Inflammatory macrophage (primary cell): ENCODE data around the gene MAGEA4.
"Not testable (repeated sequence)": the region's sequence is repeated elsewhere in the genome, so short reads cannot be mapped to it uniquely, and the experiment has no call there.

ENCODE experiments used
- DNase-seq, 2 donors: peaks; one replicate each; pipeline ENCODE4 v3.0.0-alpha.2; 2020 to 2022
- total RNA-seq, 18 experiments: gene quantifications; one replicate each; lab custom pipeline; 2026; ENCODE audit warnings: mixed read lengths in 6 of 18, inconsistent platforms in 2 of 18; lab: John Stamatoyannopoulos, UW

MAGEA4 gene, protein sequence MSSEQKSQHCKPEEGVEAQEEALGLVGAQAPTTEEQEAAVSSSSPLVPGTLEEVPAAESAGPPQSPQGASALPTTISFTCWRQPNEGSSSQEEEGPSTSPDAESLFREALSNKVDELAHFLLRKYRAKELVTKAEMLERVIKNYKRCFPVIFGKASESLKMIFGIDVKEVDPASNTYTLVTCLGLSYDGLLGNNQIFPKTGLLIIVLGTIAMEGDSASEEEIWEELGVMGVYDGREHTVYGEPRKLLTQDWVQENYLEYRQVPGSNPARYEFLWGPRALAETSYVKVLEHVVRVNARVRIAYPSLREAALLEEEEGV
- 0 to 0.05 (median 0) reads per million in 18 experiments for total RNA-seq

DNA sequence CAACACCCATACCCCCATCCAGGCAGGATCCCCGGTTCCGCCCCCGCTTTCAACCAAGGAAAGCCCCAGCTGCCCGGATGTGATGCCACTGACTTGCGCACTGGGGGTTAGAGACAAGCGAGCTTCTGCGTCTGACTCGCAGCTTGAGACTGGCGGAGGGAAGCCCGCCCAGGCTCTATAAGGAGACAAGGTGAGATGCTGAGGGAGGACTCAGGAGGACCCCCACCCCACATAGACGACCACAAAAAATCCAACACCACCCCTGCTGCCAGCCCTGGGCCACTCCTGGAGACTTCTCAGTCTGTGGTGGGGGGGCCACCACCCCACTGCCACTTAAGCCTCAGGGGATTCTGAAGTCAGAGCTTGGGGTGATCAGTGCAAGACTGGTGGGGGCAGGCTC lies at the start of gene MAGEA4:
TSS of gene MAGEA4 (plus strand) at position 110 of the 400 bp plus-strand sequence. CDS start 10,776 bp downstream, outside the sequence.
- no peak for DNase-seq

DNA sequence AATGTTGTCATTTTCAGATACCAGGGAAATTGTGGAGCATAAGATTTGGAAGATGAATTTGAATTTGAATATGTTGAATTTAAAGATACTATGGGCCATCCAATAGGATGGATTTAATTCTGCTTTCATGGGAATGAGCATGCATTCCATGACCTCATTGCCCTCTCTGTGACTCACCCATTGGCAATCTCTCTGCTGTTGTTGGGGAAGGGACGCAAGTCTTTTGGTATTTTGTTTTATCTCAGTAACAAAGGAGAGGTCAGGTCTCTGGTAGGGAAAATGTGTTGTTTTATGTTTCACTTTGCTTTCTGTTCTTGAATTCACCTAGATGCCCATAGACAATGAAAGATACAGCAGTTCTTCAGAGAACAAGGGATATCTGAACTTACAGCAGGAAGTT lies 42.1 kb upstream of the MAGEA4 start:
- DNase-seq, result no peak

DNA sequence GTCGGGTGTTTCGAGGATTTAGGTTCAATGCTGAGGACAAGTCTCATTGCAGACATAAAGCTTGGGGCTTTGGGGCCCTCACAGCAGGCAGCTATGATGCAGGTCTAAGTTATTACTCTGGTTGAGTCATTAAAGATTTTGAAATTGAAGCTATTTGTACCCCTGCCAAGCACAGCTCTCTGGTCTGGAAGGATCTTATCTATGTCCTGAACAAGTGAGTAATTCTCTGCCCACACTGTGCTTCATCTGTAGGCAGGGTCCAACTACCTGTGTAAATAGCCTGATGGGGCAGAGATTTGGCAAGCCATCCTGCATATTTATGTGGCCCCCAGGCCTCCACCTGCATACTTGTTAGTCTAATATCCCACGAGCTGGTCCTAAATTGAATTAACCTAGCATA lies 41.4 kb upstream of the MAGEA4 start:
- no peak for DNase-seq

DNA sequence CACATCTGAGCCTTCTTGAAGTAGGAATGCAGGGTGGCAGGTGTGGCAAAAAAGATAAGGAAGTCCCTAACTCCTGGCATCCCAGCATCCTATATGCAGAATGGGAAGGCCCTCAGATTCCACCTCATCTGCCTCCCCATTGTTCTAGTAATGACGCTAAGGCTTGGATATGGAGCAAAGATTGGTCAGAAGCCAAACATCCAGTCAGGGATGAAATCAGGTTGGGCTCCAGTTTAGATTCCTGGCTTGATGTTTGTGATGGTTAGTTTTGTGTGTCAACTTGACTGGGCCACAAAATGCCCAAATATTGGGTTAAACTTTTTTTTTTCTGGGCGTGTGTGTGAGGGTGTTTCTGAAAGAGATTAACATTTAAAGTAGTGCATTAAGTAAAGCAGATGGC lies 39.6 kb upstream of the MAGEA4 start:
- DNase-seq, result no peak

DNA sequence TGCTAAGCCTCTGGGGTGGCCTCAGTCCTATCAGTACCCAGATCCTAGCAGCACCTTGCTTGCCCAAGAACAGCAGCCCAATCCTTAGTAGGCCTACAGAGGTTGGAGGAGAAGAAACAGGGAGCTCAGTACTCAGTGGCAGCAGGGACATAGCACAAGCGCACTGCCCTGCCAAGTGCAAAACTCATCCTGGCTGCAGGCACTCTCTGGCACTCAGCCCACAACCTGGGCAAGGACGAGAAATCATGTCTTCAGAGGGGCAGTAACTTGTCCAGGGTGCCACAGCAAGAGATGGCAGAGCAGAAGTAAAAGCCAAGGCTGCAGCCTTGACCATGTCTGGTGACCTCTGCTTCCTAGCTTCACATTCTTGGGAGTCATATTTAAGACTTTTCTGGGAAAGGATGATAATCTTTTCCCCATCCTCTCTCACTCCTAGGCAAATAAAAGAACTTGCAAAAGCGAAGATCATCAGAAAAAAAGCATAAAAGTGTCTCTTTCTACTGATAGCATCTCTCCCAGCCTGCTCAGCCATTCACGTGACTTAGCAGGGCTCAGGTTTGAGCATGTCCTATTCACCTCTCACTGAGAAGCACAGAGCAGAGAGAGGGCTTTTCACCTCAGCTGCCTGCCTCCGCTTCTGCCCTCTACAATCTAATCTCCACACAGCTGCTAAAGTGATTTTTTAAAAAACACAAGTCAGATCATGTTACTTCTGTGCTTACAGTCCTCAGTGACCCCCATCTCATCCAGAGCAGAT lies 37.2 kb upstream of the MAGEA4 start:
- DNase-seq, result no peak

DNA sequence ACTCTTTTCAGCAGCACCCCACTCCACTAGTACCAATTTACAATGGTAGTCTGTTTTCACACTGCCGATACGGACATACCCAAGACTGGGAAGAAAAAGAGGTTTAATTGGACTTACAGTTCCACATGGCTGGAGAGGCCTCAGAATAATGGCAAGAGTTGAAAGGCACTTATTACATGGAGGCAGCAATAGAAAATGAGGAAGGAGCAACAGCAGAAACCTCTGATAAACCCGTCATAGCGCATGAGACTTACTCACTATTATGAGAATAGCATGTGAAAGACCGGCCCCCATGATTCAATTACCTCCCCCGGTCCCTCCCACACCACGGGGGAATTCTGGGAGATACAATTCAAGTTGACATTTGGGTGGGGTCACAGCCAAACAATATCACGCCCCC lies 34.1 kb upstream of the MAGEA4 start:
- DNase-seq, result no peak

DNA sequence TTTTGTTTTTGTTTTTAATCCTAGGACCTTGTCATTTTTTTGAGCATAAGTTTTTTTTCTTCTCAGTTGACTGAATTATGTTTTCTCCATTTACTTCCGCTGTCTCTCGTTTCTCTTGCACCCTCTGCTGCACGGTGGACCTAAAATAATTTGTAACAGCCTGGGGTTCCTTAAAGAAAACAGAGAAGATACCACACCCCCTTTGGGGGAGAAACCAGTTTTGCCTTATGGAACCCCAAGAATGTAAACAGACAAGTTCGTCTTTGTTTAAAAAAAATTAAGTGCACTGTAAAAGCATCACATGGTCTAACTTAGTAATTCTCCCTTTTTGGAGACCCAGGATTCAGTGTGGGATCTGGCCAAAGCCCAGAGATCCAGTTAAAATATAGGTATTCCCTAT lies 32.8 kb upstream of the MAGEA4 start:
- DNase-seq, result no peak

GRCh38 chrX:151880895-151881294 lies 31.8 kb upstream of the MAGEA4 start:
- no peak for DNase-seq

- DNase-seq, result no peak
Measured at GRCh38 chrX:151889421-151889820, 23.3 kb upstream of the MAGEA4 start.

DNA sequence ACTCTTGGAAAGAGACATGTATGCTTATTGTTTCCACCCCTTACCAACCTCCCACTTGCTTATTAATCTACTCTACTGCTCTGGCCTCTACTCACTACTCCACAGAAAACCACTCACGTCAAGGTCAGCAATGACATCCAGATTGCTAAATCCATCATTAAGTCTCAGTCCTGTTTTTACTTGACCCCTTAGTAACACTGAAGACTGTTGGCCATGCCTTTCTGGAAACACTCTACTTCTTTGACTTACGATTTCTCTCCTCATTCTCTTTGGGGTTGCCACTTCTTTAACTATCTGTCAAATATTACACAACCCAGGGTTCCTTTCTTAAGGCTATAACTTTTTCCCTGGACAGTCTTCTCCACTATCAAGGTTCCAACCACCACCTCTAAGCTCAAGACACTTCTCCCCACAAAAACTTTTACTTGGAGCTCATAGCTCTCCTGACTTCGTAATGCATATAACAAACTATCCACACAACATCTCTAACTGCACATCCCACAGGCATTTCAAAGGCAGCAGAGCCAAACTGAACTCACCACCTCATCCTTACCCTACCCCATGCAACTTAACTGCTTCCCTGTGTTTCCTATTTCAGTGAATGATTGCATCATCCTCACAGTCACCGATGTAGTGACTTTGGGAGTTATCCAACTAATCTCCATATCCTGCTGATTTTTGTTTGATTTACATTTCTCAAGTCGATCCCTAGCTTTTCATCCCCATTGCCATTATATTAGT lies 15.8 kb upstream of the MAGEA4 start:
- DNase-seq, result no peak

DNA sequence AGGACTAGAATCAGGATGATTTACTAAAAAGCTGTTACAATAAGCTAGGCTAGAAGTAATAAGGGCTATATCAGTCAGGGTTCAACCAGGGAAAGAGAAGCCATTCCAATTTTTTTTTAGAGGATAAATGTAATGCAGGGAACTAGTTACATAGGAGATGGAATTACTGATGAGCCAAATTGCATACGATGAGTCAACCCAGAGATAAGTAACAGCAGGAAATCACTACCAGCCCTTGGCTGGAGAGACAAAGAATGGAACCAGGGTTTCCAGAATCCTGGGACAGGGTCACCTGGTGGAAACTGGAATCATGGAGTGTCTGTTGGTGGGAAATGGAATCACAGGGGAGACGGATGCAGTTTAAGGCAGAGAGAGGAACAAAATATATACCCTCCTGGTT lies 13.1 kb upstream of the MAGEA4 start:
- DNase-seq, result no peak

GRCh38 chrX:151901826-151902225 lies 10.9 kb upstream of the MAGEA4 start:
- DNase-seq, result no peak

DNA sequence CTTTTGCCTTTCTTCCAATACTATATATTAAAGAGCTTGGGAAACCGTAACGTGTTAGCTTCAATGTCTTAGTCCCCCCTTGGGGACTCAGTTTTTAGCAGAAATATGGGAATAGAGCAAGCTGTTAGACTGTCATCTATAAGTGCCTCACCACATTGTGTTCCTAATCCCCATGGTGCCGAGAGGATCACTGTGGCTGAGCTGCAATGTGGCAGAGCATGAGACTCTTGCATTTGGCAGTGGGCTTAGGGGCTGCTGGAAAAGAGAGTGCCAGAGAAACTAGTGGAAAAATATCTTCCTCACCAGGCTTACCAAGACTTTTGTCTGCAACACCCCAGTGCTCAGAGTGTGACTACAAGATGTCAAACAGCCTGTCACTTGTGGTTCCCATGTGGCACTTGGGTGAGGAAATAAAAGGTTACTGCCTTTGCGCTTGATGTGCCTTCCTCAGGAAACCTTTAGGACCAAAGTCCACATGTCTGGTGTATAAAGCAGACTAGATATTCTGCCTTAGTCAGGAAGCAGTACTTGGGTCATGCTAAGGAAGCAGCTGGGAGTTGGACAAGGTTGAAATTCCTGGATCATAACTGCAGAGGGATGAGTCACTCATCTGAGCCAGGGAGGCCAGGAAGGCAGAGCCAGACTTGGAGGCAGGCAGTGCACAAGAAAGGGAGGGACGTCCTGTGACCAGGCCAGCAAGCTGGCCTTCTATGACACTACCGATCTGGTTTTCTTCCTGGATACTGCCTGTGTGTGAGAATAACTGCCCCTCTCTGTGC lies 9.7 kb upstream of the MAGEA4 start:
- no peak for DNase-seq

DNA sequence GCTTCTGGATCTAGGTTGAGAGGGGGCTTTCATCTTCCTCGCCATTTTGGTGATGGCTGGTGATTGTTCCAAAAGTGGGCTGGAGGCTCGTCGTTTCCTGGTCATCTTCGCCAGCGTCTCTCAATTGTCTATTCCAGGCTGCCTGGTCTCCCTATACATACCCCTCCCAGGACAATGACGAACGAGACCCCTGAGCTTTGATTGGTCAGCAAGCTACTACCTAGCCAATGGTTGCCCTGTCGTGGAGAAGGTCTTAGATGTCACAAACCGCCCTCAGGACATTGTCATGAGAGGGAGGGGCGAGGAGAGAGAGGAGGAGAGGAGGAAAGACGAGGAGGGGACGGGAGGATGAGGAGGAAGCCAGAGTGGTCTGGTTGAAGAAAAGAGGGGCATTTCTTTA lies 7.7 kb upstream of the MAGEA4 start:
- DNase-seq, result no peak

GRCh38 chrX:151912221-151912620 lies 468 bp upstream of the MAGEA4 start:
- DNase-seq, result no peak

GRCh38 chrX:151918736-151919135 lies 6.0 kb downstream of the MAGEA4 start:
- not testable (repeated sequence) for DNase-seq

DNA sequence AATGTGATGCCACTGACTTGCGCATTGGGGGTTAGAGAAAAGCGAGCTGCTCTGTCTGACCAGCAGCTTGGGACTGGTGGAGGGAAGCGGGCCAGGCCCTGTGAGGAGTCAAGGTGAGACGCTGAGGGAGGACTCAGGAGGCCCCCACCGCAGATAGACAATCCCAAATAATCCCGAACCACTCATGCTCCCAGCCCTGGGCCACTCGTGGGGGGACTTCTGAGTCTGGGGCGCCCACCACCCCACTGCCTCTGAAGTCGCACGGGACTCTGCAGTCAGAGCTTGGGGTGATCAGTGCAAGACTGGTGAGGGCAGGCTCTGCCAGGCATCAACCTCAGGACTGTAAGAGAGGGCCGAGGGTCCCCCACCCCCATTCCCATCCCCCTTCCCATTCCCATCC lies 6.9 kb downstream of the MAGEA4 start:
- DNase-seq, result no peak

- no peak for DNase-seq
Measured at GRCh38 chrX:151920101-151920500, 7.4 kb downstream of the MAGEA4 start.

DNA sequence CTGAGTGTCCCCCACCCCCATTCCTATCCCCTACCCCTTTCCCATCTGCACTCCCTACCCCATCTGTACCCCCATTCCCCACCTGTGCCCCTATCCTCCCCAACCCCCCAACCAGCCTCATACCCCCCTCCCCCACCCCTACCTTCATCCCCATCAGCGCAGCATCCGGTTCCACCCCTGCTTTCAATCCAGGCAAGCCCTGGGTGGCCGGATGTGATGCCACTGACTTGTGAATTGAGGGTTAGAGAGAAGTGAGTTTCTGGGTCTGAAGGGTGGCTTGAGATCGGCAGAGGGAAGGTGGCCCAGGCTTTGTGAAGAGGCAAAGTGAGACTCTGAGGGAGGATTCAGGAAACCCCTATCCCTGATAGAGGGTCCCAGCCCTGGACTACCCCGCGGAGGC lies 7.8 kb downstream of the MAGEA4 start:
- no peak for DNase-seq

DNA sequence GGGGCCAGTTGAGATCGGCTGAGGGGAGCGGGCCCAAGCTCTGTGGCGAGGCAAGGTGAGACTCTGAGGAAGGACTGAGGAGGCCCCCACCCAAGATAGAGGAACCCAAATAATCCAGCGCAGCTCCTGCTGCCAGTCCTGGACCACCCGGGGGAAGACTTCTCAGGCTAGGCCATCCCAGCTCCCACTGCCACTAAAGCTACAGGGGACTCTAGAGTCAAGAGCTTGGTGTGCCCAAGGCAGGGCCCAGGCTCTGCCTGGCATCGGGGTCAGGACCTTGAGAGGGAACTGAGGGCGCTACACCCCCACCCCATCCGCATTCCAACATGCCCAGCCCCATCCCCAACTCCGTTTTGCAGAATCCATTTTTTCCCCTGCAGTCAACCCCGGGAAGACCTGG lies 8.6 kb downstream of the MAGEA4 start:
- no peak for DNase-seq

DNA sequence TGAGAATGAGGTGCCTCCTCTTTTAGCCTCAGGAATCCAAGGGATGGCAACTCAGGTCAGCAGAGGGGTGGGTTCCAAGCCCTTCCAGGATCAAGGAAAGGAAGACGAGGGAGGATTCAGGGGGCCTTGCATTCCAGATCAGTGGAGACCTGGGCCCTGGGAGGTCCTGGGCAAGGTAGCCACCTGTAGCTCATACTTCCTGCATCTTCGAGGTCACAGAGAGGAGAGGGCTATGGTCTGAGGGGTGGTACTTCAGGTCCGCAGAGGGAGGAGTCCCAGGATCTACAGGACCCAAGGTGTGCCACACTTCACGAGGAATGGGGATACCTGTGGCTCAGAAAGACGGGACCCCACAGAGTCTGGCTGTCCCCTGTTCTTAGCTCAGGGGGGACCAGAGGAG lies 9.2 kb downstream of the MAGEA4 start:
- DNase-seq, result no peak

DNA sequence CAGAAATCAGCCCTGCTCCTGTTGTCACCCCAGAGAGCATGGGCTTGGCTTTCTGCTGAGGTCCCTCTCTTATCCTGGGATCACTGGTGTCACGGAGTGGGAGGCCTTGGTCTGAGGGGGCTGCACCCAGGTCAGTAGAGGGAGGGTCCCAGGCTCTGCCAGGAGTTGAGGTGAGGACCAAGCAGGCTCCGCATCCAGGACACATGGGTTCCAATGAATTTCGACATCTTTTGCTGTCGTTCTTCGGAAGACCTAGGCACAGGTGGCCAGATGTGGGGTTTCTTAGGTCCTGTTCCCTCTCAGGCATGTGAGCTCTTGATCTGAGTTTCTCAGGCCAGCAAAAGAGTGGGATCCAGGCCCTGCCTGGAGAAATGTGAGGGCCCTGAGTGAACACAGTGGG lies 10.0 kb downstream of the MAGEA4 start:
- no peak for DNase-seq

- no peak for DNase-seq
Measured at GRCh38 chrX:151923648-151924047, 11.0 kb downstream of the MAGEA4 start.
